ENCODE measurements around the gene LKAAEAR1.

LKAAEAR1 gene

DNA sequence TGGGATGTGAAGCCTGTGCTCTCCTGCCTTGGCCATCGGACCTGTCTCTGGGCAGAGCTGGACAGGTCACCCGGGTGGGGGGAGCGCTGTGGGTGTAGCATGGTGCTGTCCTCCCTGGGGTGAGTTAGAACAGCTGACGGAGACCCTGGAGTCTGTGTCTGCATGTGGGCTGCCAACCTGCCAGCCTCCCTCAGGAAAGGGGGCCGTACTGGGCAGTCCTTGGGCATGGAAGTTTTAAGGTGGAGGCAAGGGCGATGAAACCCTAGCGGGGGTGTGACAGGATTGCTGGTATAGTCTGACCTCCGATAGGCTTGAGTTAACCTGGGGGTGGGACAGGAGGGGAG lies 37.2 kb downstream of the LKAAEAR1 start:
- no peaks in the 10 kb centered on the region for H3F3A ChIP-seq (ENCODE audit: insufficient read depth, low read length)
- H2AFZ ChIP-seq (ENCODE audit: low read length) = no peak overlapping the region
- no peak overlapping the region for H3K27ac ChIP-seq (ENCODE audit: low read depth, low read length, poor library complexity, severe bottlenecking)
- H3K9ac ChIP-seq (ENCODE audit: low read length) = no peak overlapping the region
- no peaks in the 10 kb centered on the region for H3K79me2 ChIP-seq (ENCODE audit: insufficient read depth, low read length)
- peaks cover 9% of the 10 kb centered on the region; the same call in 1 of the 2 replicates for H3K27me3 ChIP-seq (ENCODE audit: insufficient read depth, low read length)
- peaks cover 4% of the 10 kb centered on the region for H3K4me1 ChIP-seq (ENCODE audit: insufficient read depth, low read length, severe bottlenecking)
- H4K20me1 ChIP-seq (ENCODE audit: insufficient read depth, low read length) = no peaks in the 10 kb centered on the region
- H3K4me3 ChIP-seq (ENCODE audit: low read depth, low read length, poor library complexity, severe bottlenecking) = no peak overlapping the region
- no peaks in the 10 kb centered on the region for H3K9me2 ChIP-seq (ENCODE audit: low read depth, low read length)
- no peaks in the 10 kb centered on the region for H3K36me3 ChIP-seq (ENCODE audit: insufficient read depth, low read length)
- TF ChIP-seq, protein P1, sequence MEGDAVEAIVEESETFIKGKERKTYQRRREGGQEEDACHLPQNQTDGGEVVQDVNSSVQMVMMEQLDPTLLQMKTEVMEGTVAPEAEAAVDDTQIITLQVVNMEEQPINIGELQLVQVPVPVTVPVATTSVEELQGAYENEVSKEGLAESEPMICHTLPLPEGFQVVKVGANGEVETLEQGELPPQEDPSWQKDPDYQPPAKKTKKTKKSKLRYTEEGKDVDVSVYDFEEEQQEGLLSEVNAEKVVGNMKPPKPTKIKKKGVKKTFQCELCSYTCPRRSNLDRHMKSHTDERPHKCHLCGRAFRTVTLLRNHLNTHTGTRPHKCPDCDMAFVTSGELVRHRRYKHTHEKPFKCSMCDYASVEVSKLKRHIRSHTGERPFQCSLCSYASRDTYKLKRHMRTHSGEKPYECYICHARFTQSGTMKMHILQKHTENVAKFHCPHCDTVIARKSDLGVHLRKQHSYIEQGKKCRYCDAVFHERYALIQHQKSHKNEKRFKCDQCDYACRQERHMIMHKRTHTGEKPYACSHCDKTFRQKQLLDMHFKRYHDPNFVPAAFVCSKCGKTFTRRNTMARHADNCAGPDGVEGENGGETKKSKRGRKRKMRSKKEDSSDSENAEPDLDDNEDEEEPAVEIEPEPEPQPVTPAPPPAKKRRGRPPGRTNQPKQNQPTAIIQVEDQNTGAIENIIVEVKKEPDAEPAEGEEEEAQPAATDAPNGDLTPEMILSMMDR (IDR thresholded peaks at IDR 0.05; ENCODE audit: low read length) = no peak
- no peak for TF ChIP-seq EZH2 (IDR thresholded peaks at IDR 0.05; ENCODE audit: borderline replicate concordance, low read length)
- H3K9me3 ChIP-seq (ENCODE audit: low read length) = no peaks in the 10 kb centered on the region
- no peak overlapping the region for H3K4me2 ChIP-seq (ENCODE audit: low read length)

DNA sequence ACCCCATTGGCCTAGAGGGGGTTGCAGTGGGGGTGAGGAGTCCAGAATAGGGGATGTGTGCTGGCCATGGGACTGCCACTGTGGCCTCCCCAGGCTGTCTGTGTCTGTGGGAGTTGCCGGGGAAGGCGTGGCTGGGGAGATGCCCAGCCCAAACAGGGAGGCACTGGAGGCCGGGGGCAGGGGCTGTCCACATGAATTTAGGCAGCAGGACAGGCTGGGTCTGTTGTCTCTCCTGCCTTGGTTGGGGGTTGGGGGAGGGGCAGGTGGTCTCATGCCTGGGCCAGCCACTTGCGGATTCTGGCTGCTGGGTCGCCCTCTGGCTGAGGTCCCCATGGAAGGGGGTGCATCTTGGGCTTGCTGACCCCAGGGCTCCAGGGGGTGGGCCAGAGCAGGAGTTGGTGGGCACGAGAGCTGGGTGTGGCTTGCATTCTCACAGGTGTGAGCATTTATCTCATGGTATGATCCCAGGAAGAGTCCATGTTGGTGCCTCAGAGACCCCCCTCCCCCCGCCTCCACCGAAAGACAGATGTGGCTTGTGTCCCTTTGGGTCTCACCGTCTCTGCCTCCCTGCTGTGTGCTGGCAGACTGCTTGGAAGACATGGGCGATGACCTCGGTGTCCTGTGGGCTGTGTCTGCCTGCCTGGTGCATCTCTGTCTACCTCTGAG lies 38.7 kb downstream of the LKAAEAR1 start:
- Histone ChIP-seq H3K4me2 (ENCODE audit: low read length) (no peak overlapping the region), H3K9ac (ENCODE audit: low read length) (no peak overlapping the region), H3K9me3 (ENCODE audit: low read length) (no peaks in the 10 kb centered on the region), H3K27ac (ENCODE audit: low read depth, low read length, poor library complexity, severe bottlenecking) (no peak overlapping the region), H3K27me3 (ENCODE audit: insufficient read depth, low read length) (peaks cover 14% of the 10 kb centered on the region; the same call in 1 of the 2 replicates), H3F3A (ENCODE audit: insufficient read depth, low read length) (no peaks in the 10 kb centered on the region), H3K9me2 (ENCODE audit: low read depth, low read length) (no peaks in the 10 kb centered on the region), H3K4me1 (ENCODE audit: insufficient read depth, low read length, severe bottlenecking) (peaks cover 10% of the 10 kb centered on the region), H3K79me2 (ENCODE audit: insufficient read depth, low read length) (no peaks in the 10 kb centered on the region), H3K36me3 (ENCODE audit: insufficient read depth, low read length) (no peaks in the 10 kb centered on the region), H3K4me3 (ENCODE audit: low read depth, low read length, poor library complexity, severe bottlenecking) (no peak overlapping the region), H2AFZ (ENCODE audit: low read length) (no peak overlapping the region), H4K20me1 (ENCODE audit: insufficient read depth, low read length) (no peaks in the 10 kb centered on the region)
- TF ChIP-seq, protein P1 (IDR thresholded peaks at IDR 0.05; ENCODE audit: low read length) = no peak
- TF ChIP-seq EZH2 (IDR thresholded peaks at IDR 0.05; ENCODE audit: borderline replicate concordance, low read length) = no peak

DNA sequence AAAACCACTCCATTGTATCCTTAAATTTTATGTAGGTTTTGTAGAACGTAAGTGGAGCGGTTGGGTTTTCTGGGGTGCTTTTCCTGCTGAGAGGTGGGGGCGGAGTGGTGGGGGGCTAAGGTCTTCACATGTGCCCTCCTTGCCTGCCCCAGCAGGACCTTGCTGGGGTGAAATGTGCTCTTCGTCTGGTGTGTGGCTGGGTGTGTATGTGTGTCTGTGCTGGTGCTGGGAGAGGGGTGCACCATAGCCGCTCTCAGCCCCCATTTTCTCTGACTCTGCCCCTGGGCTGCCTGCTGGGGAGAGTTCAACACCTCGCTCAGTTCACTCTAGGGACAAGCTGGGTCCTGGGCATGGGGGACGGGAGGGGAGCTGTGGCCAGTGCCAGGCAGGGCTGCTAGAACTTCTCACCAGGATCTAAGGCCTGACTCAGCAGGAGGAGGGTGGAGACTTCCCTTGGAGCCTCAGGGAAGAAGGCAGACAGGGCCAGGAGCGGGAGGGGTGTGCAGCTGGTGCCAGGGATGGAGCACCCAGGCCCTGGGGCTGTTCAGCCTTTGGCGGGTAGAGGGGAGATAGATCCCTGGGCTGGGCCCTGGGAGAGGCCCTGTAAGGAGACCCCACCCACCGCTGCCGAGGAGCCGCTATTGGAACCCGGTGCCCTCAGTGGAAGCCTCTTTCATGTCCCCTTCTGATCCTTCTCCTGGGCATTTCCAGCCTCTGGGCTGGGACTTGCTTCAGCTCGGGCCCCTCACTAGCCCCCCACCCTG lies 39.5 kb downstream of the LKAAEAR1 start:
- no peaks in the 10 kb centered on the region for H3K79me2 ChIP-seq (ENCODE audit: insufficient read depth, low read length)

More for the DNA sequence above, 39.5 kb downstream of the LKAAEAR1 start:
- no peaks in the 10 kb centered on the region for H4K20me1 ChIP-seq (ENCODE audit: insufficient read depth, low read length)
- H3K4me1 ChIP-seq (ENCODE audit: insufficient read depth, low read length, severe bottlenecking) = peaks cover 10% of the 10 kb centered on the region
- H3K9ac ChIP-seq (ENCODE audit: low read length) = no peak overlapping the region
- no peak overlapping the region for H3K27ac ChIP-seq (ENCODE audit: low read depth, low read length, poor library complexity, severe bottlenecking)
- H3F3A ChIP-seq (ENCODE audit: insufficient read depth, low read length) = no peaks in the 10 kb centered on the region
- no peaks in the 10 kb centered on the region for H3K36me3 ChIP-seq (ENCODE audit: insufficient read depth, low read length)
- H3K27me3 ChIP-seq (ENCODE audit: insufficient read depth, low read length) = peaks cover 14% of the 10 kb centered on the region; the same call in 1 of the 2 replicates
- no peak overlapping the region for H3K4me3 ChIP-seq (ENCODE audit: low read depth, low read length, poor library complexity, severe bottlenecking)
- H3K4me2 ChIP-seq (ENCODE audit: low read length) = no peak overlapping the region
- TF ChIP-seq, protein P1 (IDR thresholded peaks at IDR 0.05; ENCODE audit: low read length) = no peak
- no peak for TF ChIP-seq EZH2 (IDR thresholded peaks at IDR 0.05; ENCODE audit: borderline replicate concordance, low read length)
- H3K9me3 ChIP-seq (ENCODE audit: low read length) = no peaks in the 10 kb centered on the region
- H2AFZ ChIP-seq (ENCODE audit: low read length) = no peak overlapping the region
- no peaks in the 10 kb centered on the region for H3K9me2 ChIP-seq (ENCODE audit: low read depth, low read length)
